H1 (cell line): ENCODE data around the gene RGPD6. TPM values are rescaled to one million over a fixed set of nuclear protein-coding genes. Genes with fewer than 3 reads are reported as not detected.
"Not testable (repeated sequence)": the region's sequence is repeated elsewhere in the genome, so short reads cannot be mapped to it uniquely, and the experiment has no call there.

ENCODE experiments used
- CTCF ChIA-PET: fragments of 300-600 bp; sonication (Branson Sonifier 250); formaldehyde crosslinking; loops from one replicate; lab custom pipeline; 2021; ENCODE audit not compliant: partially characterized antibody; lab: Charles Lee
- POLR2A ChIA-PET: fragments of 300-600 bp; sonication (Branson Sonifier 250); formaldehyde crosslinking; loops from one replicate; lab custom pipeline; 2021; ENCODE audit warnings: inconsistent platforms; ENCODE audit not compliant: partially characterized antibody; lab: Charles Lee
- DNase-seq, 2 experiments: peaks; one replicate each; pipeline versions ENCODE4 v3.0.0 to v3.0.0-alpha.2; 2010 to 2022; ENCODE audit warnings: low spot score in 2 of 2, low read depth in 1 of 2, mixed read lengths in 1 of 2
- FAIRE-seq: peaks from 2 replicates; lab custom pipeline; 2011; peaks lifted over from hg19 to GRCh38; lab: Jason Lieb, UNC
- H2AFZ ChIP-seq: 2 replicates; pipeline ENCODE4 v1.8.1; 2012; ENCODE audit warnings: low read length, inconsistent platforms
- H2AK5ac ChIP-seq: 2 replicates; pipeline ENCODE4 v1.6.1; 2013; ENCODE audit warnings: low read depth, low read length
- H2BK120ac ChIP-seq: replicated peaks from 2 replicates; pipeline ENCODE3; 2013; ENCODE audit warnings: low read depth, low read length, inconsistent platforms
- H2BK12ac ChIP-seq: 2 replicates; pipeline ENCODE4 v1.6.1; 2013; ENCODE audit warnings: low read depth, low read length
- H2BK15ac ChIP-seq: 2 replicates; pipeline ENCODE4 v1.6.1; 2013; ENCODE audit warnings: low read length
- H2BK20ac ChIP-seq: 2 replicates; pipeline ENCODE4 v1.6.1; 2013; ENCODE audit warnings: low read length
- H2BK5ac ChIP-seq: 2 replicates; pipeline ENCODE4 v1.6.1; 2013; ENCODE audit warnings: low read depth, low read length
- H3K14ac ChIP-seq: 2 replicates; pipeline ENCODE4 v1.6.1; 2013; ENCODE audit warnings: inconsistent platforms; ENCODE audit not compliant: insufficient read length
- H3K18ac ChIP-seq: 2 replicates; pipeline ENCODE4 v1.6.1; 2013; ENCODE audit warnings: low read length; ENCODE audit errors: extremely low read depth
- H3K23ac ChIP-seq: 2 replicates; pipeline ENCODE4 v1.6.1; 2013; ENCODE audit warnings: inconsistent platforms; ENCODE audit not compliant: insufficient read length
- H3K23me2 ChIP-seq: 2 replicates; pipeline ENCODE4 v1.6.1; 2013; ENCODE audit warnings: low read depth, low read length
- H3K27ac ChIP-seq: 2 replicates; pipeline ENCODE4 v1.6.1; 2011; ENCODE audit warnings: low read depth, low read length, inconsistent platforms
- H3K27me3 ChIP-seq, 4 experiments: replicated peaks in 1 of 4; 1 replicate in 1 of 4; 2 replicates in 3 of 4; pipeline versions ENCODE4 v1.6.1 to v1.8.1; 2011 to 2013; ENCODE audit warnings: low read length in 3 of 4, mild to moderate bottlenecking in 3 of 4, inconsistent platforms in 2 of 4, mixed read lengths in 2 of 4, moderate library complexity in 1 of 4; ENCODE audit not compliant: control insufficient read depth in 3 of 4, insufficient read depth in 3 of 4; ENCODE audit errors: extremely low read depth in 1 of 4
- H3K36me3 ChIP-seq, 4 experiments: 2 replicates each; pipeline versions ENCODE4 v1.6.1 to v1.8.1; 2011 to 2013; ENCODE audit warnings: mild to moderate bottlenecking in 4 of 4, low read length in 3 of 4, moderate library complexity in 2 of 4, control low read depth in 1 of 4, inconsistent platforms in 1 of 4; ENCODE audit not compliant: insufficient read depth in 4 of 4, control insufficient read depth in 2 of 4
- H3K4ac ChIP-seq: replicated peaks from 2 replicates; pipeline ENCODE3; 2013; ENCODE audit warnings: low read length, low read depth, mixed read lengths, inconsistent platforms; ENCODE audit not compliant: insufficient read length
- H3K4me1 ChIP-seq, 4 experiments: replicated peaks in 1 of 4; 1 replicate in 1 of 4; 2 replicates in 3 of 4; pipeline versions ENCODE4 v1.6.1 to v1.8.1; 2011 to 2013; ENCODE audit warnings: low read length in 3 of 4, inconsistent platforms in 2 of 4, mixed read lengths in 1 of 4; ENCODE audit not compliant: insufficient read depth in 4 of 4, control insufficient read depth in 3 of 4
- H3K4me2 ChIP-seq, 2 experiments: 2 replicates each; pipeline versions ENCODE4 v1.6.1 to v1.8.1; 2011 to 2013; ENCODE audit warnings: low read depth in 2 of 2, low read length in 2 of 2, control low read depth in 1 of 2, inconsistent platforms in 1 of 2, mild to moderate bottlenecking in 1 of 2; ENCODE audit not compliant: insufficient read depth in 1 of 2
- H3K4me3 ChIP-seq, 4 experiments: fragments of 200-600, 300-600 bp in 1 of 4; sonication (generic), shearing (Covaris generic), sonication (Bioruptor Twin) in 1 of 4; 2 replicates each; pipeline versions ENCODE4 v1.5.1 to v1.8.1; 2011 to 2016; ENCODE audit warnings: low read length in 4 of 4, low read depth in 3 of 4, control low read depth in 2 of 4, inconsistent platforms in 2 of 4, mild to moderate bottlenecking in 2 of 4, mixed read lengths in 1 of 4, moderate library complexity in 1 of 4; ENCODE audit not compliant: insufficient read depth in 2 of 4; ENCODE audit errors: extremely low read depth in 1 of 4
- H3K56ac ChIP-seq: replicated peaks from 2 replicates; pipeline ENCODE3; 2013; ENCODE audit warnings: low read depth, mild to moderate bottlenecking, mixed read lengths, low read length, inconsistent platforms; ENCODE audit not compliant: insufficient read length
- H3K79me1 ChIP-seq: 2 replicates; pipeline ENCODE4 v1.6.1; 2013; ENCODE audit warnings: low read depth, low read length, control low read depth
- H3K79me2 ChIP-seq, 2 experiments: 2 replicates each; pipeline versions ENCODE4 v1.6.1 to v1.8.1; 2012 to 2013; ENCODE audit warnings: low read length in 2 of 2, mild to moderate bottlenecking in 2 of 2, inconsistent platforms in 1 of 2; ENCODE audit not compliant: insufficient read depth in 2 of 2, control insufficient read depth in 1 of 2
- H3K9ac ChIP-seq, 4 experiments: replicated peaks in 1 of 4; 1 replicate in 1 of 4; 2 replicates in 3 of 4; pipeline versions ENCODE4 v1.6.1 to v1.8.1; 2011 to 2013; ENCODE audit warnings: low read depth in 3 of 4, low read length in 3 of 4, control low read depth in 2 of 4, mild to moderate bottlenecking in 2 of 4, moderate library complexity in 2 of 4, inconsistent platforms in 1 of 4; ENCODE audit errors: extremely low read depth in 1 of 4
- H3K9me3 ChIP-seq, 2 experiments: 2 replicates each; pipeline versions ENCODE4 v1.6.1 to v1.8.1; 2012 to 2013; ENCODE audit warnings: mild to moderate bottlenecking in 2 of 2, moderate library complexity in 2 of 2, control low read depth in 1 of 2, inconsistent platforms in 1 of 2, low read depth in 1 of 2, low read length in 1 of 2, mixed read lengths in 1 of 2; ENCODE audit not compliant: insufficient read depth in 2 of 2
- H4K20me1 ChIP-seq, 2 experiments: replicated peaks in 1 of 2; 2 replicates each; pipeline versions ENCODE3 to v1.8.1; 2011 to 2013; ENCODE audit warnings: inconsistent platforms in 2 of 2, low read length in 2 of 2, mild to moderate bottlenecking in 1 of 2; ENCODE audit not compliant: insufficient read depth in 2 of 2, control insufficient read depth in 1 of 2
- H4K5ac ChIP-seq: 2 replicates; pipeline ENCODE4 v1.6.1; 2013; ENCODE audit warnings: low read length, low read depth, mixed read lengths, inconsistent platforms; ENCODE audit not compliant: insufficient read length
- H4K8ac ChIP-seq: 2 replicates; pipeline ENCODE4 v1.8.0; 2013; ENCODE audit warnings: mild to moderate bottlenecking, moderate library complexity, low read length, inconsistent platforms; ENCODE audit not compliant: insufficient read depth; ENCODE audit errors: extremely low read depth
- H4K91ac ChIP-seq: replicated peaks from 2 replicates; pipeline ENCODE3; 2013; ENCODE audit warnings: low read length, mixed read lengths, inconsistent platforms; ENCODE audit not compliant: insufficient read length
- WGBS, 2 experiments: shearing (Covaris generic) in 1 of 2; methylation state at CpG; one replicate each; pipeline versions ENCODE4 v1.1.6 to v1.1.7; 2013 to 2015; ENCODE audit warnings: low lambda C conversion rate in 2 of 2, mixed read lengths in 2 of 2, inconsistent platforms in 1 of 2, low coverage in 1 of 2, missing lambda C conversion rate in 1 of 2; ENCODE audit not compliant: insufficient replicate concordance in 2 of 2, insufficient coverage in 1 of 2, insufficient read length in 1 of 2; ENCODE audit errors: extremely low coverage in 1 of 2, missing lambda C conversion rate in 1 of 2; 5-methylcytosine and 5-hydroxymethylcytosine counted together
- polyA plus RNA-seq, 7 experiments: library from polyadenylated mRNA; depleted of rRNA in 3 of 7; stranded (reverse) in 5 of 7; unstranded in 2 of 7; fragments of >200 nt in 5 of 7; fragments of 200-250 nt in 2 of 7; gene quantifications; 1 replicate in 5 of 7; 2 replicates in 1 of 7; 4 replicates in 1 of 7; pipeline versions ENCODE4 v1.2.1 to v1.2.3, GENCODE V29; 2011 to 2013; ENCODE audit warnings: missing spikeins in 2 of 7, mixed read lengths in 2 of 7
- total RNA-seq: library from RNA; stranded (reverse); fragmentation: NEBNext Ultra II Directional; extraction: Animal tissue kit (Norgen Biotek cat#: 25700); gene quantifications from 2 replicates; pipeline ENCODE4 v1.2.1, GENCODE V29; 2021

Gene RGPD6
- total and polyA plus RNA-seq, 2 of the 8 experiments (the other 6 are each of a cell fraction or from before 2014, with no cell fraction given), result 4.9 to 15.0 TPM

DNA sequence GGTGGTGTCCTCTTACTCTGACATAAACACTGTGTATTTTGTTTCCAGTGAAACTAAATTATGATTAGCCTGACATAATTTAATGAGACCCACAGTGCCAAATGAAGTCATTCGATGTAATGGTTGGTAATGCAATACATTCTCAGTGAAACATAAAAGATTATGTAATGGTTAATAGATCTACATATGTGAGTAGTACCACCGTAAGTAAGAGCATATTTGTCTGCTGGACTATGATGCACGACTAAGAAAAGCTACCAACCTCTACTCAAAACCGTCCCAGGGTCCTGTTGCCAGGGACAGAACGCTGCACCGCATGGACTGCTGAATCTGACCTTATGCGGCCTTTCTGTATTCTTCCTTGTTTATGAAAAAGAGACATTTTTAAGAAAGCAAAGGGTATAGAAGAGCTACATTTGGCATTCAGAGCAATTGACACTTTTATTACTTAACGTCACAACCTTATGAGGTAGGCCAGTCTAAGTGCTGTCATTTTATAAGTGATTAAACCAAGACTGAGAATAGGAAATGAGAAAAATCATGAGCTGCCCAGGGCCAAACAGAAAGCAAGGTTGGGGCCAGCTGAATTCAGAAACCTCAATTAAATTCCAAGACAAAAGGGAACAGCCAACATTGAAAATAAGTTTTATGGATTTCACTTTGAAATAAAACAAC is 27.0 kb upstream of the RGPD6 start:
- H4K5ac ChIP-seq, H3K23ac ChIP-seq, DNase-seq, H3K4me3 ChIP-seq, H4K91ac ChIP-seq, H3K18ac ChIP-seq, H3K79me2 ChIP-seq, H3K14ac ChIP-seq, H4K20me1 ChIP-seq, H3K36me3 ChIP-seq, FAIRE-seq, H2BK20ac ChIP-seq, H3K79me1 ChIP-seq, H3K23me2 ChIP-seq, H2BK120ac ChIP-seq, H3K9me3 ChIP-seq, H2AFZ ChIP-seq, H3K56ac ChIP-seq, H2BK5ac ChIP-seq, H2BK15ac ChIP-seq, POLR2A ChIA-PET, H2BK12ac ChIP-seq, CTCF ChIA-PET, H2AK5ac ChIP-seq, H3K4me2 ChIP-seq, H3K4me1 ChIP-seq, H4K8ac ChIP-seq, H3K4ac ChIP-seq, H3K27ac ChIP-seq, H3K9ac ChIP-seq, H3K27me3 ChIP-seq: not testable (repeated sequence)
- 100% methylated on average over 1 of the region's 8 CpGs; no CpG with 5 or more reads in 1 of the 2 experiments for WGBS, 2 experiments

DNA sequence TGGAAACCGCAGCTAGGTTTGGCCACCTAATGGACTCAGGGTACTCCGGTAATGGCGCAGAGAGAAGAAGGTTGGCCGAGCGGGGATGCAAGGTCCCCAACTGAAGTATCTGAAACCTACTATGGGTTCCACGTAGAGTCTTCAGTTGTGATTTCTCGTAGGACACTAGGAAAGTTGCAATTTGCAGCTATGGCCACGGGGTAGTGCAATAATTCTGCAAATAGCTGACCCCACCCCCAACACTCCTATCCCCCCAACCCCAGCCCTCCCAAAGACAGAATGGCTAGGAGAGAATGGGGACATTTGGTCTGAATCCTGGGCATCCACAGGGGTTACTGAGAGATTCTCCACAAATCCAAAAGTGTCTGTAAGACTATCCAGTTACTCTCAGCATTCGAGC is 25.1 kb upstream of the RGPD6 start:
- H4K91ac ChIP-seq, H2AK5ac ChIP-seq, H3K27me3 ChIP-seq, H3K56ac ChIP-seq, FAIRE-seq, H3K9ac ChIP-seq, H3K4me3 ChIP-seq, H3K23ac ChIP-seq, H4K20me1 ChIP-seq, H2BK5ac ChIP-seq, H3K9me3 ChIP-seq, H3K18ac ChIP-seq, H4K8ac ChIP-seq, H3K36me3 ChIP-seq, H2BK20ac ChIP-seq, H2AFZ ChIP-seq, H3K4me2 ChIP-seq, H2BK15ac ChIP-seq, H2BK120ac ChIP-seq, CTCF ChIA-PET, H3K79me1 ChIP-seq, POLR2A ChIA-PET, H3K14ac ChIP-seq, H3K4ac ChIP-seq, H3K23me2 ChIP-seq, DNase-seq, H3K4me1 ChIP-seq, H2BK12ac ChIP-seq, H3K79me2 ChIP-seq, H4K5ac ChIP-seq, H3K27ac ChIP-seq: not testable (repeated sequence)
- WGBS, 2 experiments, result no CpG with 5 or more reads among the region's 9 CpGs
